Measurements from ENCODE around the gene KRTAP12-1.
"Not testable (repeated sequence)": the region's sequence is repeated elsewhere in the genome, so short reads cannot be mapped to it uniquely, and the experiment has no call there.

The KRTAP12-1 gene

GRCh38 chr21:44701023-44701400 is 19.0 kb upstream of the KRTAP12-1 start:
- peak in 1 of 10 donors; percentile 29 for DNase-seq
- intact Hi-C loops (cut with DNase I), result loop anchor here (10.0 kb wide), 1 partner anchor 634 kb away; no protein-coding TSS in a partner anchor

- intact Hi-C loops (cut with DNase I), result loop anchor here (10.0 kb wide), 1 partner anchor 634 kb away; no protein-coding TSS in a partner anchor
- peak in 1 of 10 donors; percentile 12 for DNase-seq
These were observed 18.4 kb upstream of the KRTAP12-1 start for GRCh38 chr21:44700101-44701022.

DNA sequence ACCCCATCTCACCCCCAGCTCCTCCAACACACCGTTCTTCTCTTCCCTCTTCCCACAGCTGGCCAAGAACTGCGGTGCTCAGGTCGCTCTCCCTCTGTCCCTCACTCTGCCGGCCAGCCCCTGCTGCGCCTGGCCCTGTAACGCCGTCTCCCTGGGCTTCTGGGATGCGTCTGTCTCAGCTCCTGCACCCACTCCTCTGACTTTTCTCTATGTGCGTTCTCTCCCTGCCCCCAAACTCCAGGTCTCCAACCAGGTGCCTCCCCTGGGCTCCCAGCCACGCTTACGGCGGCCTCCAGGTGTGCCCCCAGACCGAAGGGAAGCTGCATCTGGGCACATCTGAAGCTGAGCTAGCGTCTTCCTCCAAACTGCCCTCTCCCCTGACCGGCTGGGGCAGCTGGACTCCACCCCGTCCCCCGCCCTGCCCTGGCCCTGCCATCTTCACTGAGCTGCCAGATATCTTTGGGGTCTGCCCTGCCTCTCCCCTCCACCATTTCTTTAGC is 17.6 kb upstream of the KRTAP12-1 start:
- intact Hi-C loops (cut with DNase I), result loop anchor here (10.0 kb wide), 1 partner anchor 635 kb away; no protein-coding TSS in a partner anchor

DNA sequence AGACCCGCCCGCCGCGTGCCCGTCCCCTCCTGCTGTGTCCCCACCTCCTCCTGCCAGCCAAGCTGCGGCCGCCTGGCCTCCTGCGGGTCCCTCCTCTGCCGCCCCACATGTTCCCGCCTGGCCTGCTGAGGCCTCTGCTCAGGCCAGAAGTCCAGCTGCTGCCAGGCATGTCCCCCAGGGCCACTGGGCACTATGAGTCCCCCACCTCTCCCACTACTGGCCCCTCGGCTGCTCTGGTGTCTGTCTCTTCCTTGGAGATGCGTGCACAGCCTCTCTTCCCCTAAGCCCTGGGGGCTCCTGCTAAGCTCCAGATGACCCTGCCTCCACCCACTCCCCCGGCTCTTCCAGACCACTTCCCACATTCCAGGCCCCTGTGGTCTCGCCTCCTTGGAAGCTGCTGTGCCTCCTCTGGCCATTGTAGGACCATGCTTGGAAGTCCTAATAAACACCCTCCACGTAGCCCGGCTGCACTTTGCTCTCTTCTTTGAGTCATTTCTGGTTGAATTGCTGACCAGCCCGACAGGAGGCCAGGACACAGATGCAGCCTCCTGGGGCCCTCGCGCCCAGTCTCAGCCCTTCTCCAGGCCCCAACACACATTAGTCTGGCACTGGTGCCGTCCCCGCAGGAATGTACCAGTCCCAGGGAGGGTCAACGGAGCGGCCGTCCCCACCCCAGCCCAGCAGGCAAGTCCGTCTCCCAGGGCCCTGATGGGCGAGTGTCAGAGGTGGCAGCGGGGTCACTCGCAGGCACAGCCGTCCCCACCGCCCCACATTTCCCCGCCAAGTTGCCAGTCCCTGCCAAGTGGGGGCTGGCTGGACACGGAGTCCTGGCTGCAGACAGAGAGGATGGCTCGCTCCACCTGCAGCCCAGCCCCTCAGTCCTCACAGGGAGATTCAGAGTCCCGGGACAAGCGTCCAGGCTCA is 16.1 kb upstream of the KRTAP12-1 start:
- DNase-seq, result peak in 1 of 10 donors; percentile 73
- intact Hi-C loops (cut with DNase I), result no loop called here

More for the DNA sequence above, 17.6 kb upstream of the KRTAP12-1 start:
- DNase-seq, result peak in 1 of 10 donors; percentile 65

- intact Hi-C loops (cut with DNase I); DNase-seq: not testable (repeated sequence)
These were observed 15.3 kb upstream of the KRTAP12-1 start, which contains the start of gene KRTAP10-12 for GRCh38 chr21:44697172-44697810. Gene KRTAP10-12 (plus strand): TSS chr21:44697172. CDS start chr21:44697202, 30 bp downstream.

- intact Hi-C loops (cut with DNase I), result no loop called here
- no peak for DNase-seq
These were observed 14.6 kb upstream of the KRTAP12-1 start for GRCh38 chr21:44696572-44696971.

- no peak for DNase-seq
- intact Hi-C loops (cut with DNase I), result no loop called here
These were observed 13.7 kb upstream of the KRTAP12-1 start for GRCh38 chr21:44695641-44696040.

GRCh38 chr21:44695184-44695583 is 13.2 kb upstream of the KRTAP12-1 start:
- intact Hi-C loops (cut with DNase I), result no loop called here
- DNase-seq, result no peak

DNA sequence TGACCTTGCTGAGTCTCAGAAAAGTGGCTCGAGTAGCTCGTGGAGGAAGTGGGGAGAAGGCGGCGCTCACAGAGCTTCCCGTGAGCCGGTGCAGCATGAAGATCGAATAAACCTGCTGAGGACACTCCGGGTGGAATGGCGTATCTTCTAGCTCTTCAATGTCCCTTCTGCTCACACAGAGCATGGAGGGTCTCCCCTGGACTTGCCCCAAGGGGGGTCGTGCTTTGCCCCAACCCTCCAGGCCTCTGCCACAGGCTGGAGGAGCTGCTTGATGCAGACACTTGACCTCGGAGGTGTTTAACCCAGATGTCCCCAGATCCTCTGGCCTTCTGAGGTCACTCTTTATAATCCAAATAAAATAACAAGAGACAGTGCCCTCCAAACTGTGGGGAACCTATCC is 12.8 kb upstream of the KRTAP12-1 start:
- DNase-seq, result no peak
- intact Hi-C loops (cut with DNase I), result no loop called here

DNA sequence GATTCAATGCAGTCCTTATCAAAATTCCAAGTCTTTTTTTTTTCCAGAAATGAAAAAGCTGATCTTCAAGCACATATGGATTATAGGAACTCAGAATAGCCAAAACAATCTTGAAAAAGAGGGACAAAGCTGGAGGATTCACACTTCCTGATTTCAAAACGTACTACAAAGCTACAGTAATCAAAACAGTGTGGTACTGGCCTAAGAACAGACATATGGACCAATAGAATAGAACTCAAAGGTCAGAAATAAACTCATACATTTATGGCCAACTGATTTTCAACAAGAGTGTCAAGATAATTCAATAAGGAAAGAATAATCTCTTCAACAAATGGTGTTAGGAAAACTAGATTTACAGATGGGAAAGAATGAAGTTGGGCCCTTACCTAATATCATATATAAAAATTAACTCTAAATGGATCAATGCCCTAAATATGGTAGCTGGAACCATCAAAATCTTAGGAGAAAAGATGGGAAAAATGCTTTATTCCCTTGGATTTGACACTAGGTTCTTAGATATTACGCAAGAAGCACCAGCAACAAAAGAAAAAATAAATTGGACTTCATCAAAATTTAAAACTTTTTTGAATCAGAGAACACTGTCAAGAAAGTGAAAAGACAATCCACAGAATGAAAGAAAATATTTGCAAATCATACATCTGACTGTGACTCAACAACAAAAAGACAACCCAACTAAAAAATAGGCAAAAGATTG is 11.0 kb upstream of the KRTAP12-1 start:
- intact Hi-C loops (cut with DNase I), result no loop called here
- DNase-seq, result no peak

DNA sequence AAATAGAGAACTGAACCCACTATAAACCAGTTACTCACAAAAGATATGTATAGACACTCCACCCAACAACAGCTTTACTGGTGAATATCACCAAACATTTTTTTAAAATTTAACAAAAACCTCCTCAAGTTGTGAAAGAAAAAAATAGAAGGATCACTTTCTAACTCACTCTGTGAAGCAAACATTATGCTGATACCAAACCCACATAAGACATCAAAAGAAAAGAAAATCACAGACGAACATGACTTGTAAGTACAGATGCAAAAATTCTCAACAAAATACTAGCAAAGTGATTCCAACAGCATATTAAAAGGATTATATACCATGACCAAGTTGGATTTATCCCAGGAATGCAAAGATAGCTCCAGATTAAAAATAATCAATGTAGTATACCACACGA is 9.7 kb upstream of the KRTAP12-1 start:
- DNase-seq, result no peak
- intact Hi-C loops (cut with DNase I), result no loop called here

DNA sequence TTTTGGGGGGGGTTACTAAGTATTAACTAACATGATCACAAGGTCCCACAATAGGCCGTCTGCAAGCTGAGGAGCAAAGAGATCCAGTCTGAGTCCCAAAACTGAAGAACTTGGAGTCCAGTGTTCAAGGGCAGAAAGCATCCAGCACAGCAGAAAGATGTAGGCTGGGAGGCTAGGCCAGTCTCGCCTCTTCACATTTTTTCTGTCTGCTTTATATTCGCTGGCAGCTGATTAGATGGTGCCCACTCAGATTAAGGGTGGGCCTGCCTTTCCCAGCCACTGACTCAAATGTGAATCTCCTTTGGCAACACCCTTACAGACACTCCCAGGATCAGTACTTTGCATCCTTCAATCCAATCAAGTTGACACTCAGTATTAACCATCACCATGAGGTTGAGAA is 7.8 kb upstream of the KRTAP12-1 start:
- intact Hi-C loops (cut with DNase I); DNase-seq: not testable (repeated sequence)

DNA sequence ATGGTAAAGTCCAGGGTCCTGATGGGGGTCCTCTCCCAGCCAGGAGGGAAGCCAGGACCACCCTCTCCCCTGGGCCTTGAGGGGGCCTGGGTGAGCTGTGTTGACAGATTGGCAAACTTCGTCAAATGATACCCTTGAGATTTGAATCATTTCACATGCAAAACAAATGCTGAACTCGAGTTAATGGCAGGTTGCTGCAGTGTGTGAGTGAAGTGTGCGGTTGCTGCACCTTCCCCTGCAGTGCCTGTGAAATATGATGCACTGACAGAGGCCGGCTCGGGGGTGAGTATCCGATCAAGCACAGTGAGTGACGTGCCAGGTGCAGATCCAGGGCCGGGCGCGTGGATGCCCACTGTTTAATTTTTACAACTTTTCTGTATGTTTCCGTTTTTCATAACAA is 5.7 kb upstream of the KRTAP12-1 start:
- DNase-seq, result peak in 2 of 10 donors; percentile 40 to 43
- intact Hi-C loops (cut with DNase I), result no loop called here

GRCh38 chr21:44686843-44687561 is 5.0 kb upstream of the KRTAP12-1 start:
- DNase-seq, result peak in 2 of 10 donors; percentile 39 to 46
- intact Hi-C loops (cut with DNase I), result no loop called here

DNA sequence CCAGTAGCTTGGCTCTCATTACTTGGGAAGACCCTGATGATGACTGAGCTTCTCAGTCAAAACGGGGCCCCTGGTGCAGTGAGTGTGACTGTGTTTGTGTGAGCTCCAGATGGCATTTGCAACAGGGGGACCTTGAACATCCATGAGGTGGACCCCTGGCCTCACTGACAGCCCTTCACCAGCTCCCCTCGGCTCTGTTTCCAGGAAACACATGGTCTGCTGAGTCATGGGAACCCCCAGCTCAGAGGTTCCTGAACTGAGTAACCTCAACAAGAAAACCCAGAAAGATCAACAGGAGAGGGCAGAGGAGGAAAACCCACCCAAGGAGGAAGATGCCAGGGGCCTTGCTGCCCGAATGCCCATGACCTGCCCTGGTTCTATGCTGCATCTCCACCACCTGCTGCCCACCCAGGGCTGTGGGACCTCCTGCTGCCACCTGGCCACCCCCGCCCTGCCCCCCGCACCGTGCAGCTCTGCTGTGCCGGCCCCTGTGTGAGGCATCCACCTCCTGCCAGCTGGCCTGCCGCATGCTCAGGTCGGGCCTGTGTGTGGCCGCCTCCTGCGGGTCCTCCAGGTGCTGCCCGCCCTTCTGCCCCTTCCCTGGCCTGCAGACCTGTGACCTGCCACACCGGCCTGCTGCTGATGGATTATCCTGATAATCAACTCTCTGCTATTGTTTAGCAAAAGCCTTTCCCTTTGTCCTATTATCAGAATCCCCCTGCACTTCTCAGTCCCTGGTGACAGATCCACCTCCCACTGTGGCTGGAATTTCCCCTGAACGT is 4.2 kb upstream of the KRTAP12-1 start:
- DNase-seq, result peak in 2 of 10 donors; percentile 48 to 77
- intact Hi-C loops (cut with DNase I), result no loop called here

GRCh38 chr21:44685050-44685449 is 3.1 kb upstream of the KRTAP12-1 start:
- DNase-seq; intact Hi-C loops (cut with DNase I): not testable (repeated sequence)

GRCh38 chr21:44684483-44684882 is 2.5 kb upstream of the KRTAP12-1 start:
- DNase-seq, result peak in 1 of 10 donors; percentile 43
- intact Hi-C loops (cut with DNase I), result no loop called here

DNA sequence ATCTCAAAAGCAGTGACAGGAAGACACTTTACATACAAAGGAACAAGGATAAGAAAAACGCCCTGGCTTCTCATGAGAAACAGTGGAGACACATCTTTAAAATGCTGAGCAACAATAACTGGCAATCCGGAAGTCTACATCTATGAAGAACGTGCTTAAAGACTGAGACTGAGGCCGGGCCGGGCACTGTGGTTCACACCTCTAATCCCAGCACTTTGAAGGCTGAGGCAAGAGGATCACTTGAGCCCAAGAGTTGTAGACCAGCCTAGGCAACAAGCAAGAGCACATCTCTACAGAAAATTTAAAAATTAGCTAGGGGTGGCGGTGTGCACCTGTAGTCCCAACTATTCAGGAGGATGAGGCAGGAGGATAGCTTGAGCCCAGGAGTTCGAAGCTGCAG is 2.1 kb upstream of the KRTAP12-1 start:
- intact Hi-C loops (cut with DNase I), result no loop called here
- no peak for DNase-seq

All from posterior cingulate gyrus (tissue), 11 donors.